ENCODE data around the gene SLC24A3.

- no peak for TF ChIP-seq CTCF (IDR thresholded peaks at IDR 0.05)
- no peak for TF ChIP-seq POLR2A (IDR thresholded peaks at IDR 0.05)
Observed at GRCh38 chr20:19688031-19688806, 475.8 kb downstream of the SLC24A3 start.
